GM21526 (cell line): Measurements from ENCODE around the gene NAGPA.

ENCODE experiments used
- ATAC-seq: cut with Tn5 transposase; IDR thresholded peaks from one replicate; pipeline ENCODE4 v1.9.1; 2021; ENCODE audit warnings: moderate library complexity; ENCODE audit not compliant: unreplicated experiment, low FRiP score

NAGPA gene

GRCh38 chr16:5004311-5004710 is 29.4 kb downstream of the NAGPA start:
- ATAC-seq = no peak

- no peak for ATAC-seq
These were observed 29.9 kb downstream of the NAGPA start for GRCh38 chr16:5003828-5004227.

- no peak for ATAC-seq
These were observed 30.5 kb downstream of the NAGPA start for GRCh38 chr16:5003211-5003610.

GRCh38 chr16:5002699-5003143 is 31.0 kb downstream of the NAGPA start:
- no peak for ATAC-seq

- no peak for ATAC-seq
These were observed 31.7 kb downstream of the NAGPA start for GRCh38 chr16:5001986-5002385.

GRCh38 chr16:5001571-5001970 is 32.2 kb downstream of the NAGPA start:
- ATAC-seq = no peak

GRCh38 chr16:5000573-5001001 is 33.1 kb downstream of the NAGPA start:
- ATAC-seq = no peak

- no peak for ATAC-seq
These were observed 38.9 kb downstream of the NAGPA start for GRCh38 chr16:4994719-4995434.

GRCh38 chr16:4991754-4992153 is 42.0 kb downstream of the NAGPA start:
- no peak for ATAC-seq

- no peak for ATAC-seq
These were observed 43.3 kb downstream of the NAGPA start for GRCh38 chr16:4990415-4990814.

- no peak for ATAC-seq
These were observed 44.2 kb downstream of the NAGPA start for GRCh38 chr16:4989391-4990006.

- no peak for ATAC-seq
These were observed 45.1 kb downstream of the NAGPA start for GRCh38 chr16:4988647-4989046.

- ATAC-seq = no peak
These were observed 46.0 kb downstream of the NAGPA start for GRCh38 chr16:4987580-4988374.

- no peak for ATAC-seq
These were observed 46.5 kb downstream of the NAGPA start for GRCh38 chr16:4987250-4987579.

GRCh38 chr16:4984174-4984990 is 49.4 kb downstream of the NAGPA start:
- no peak for ATAC-seq

GRCh38 chr16:4982056-4982867 is 51.5 kb downstream of the NAGPA start:
- no peak for ATAC-seq

- ATAC-seq = no peak
These were observed 52.3 kb downstream of the NAGPA start for GRCh38 chr16:4981473-4981872.

- ATAC-seq = no peak
These were observed 53.0 kb downstream of the NAGPA start for GRCh38 chr16:4980691-4981090.

- no peak for ATAC-seq
These were observed 53.7 kb downstream of the NAGPA start for GRCh38 chr16:4979736-4980660.
